Hepatocyte (in vitro differentiated cells): ENCODE data around the gene POC1B. TPM values are rescaled to one million over a fixed set of nuclear protein-coding genes. Genes with fewer than 3 reads are reported as not detected.

Source experiments
- DNase-seq: peaks from one replicate; pipeline ENCODE4 v3.0.0-alpha.2; 2016; ENCODE audit warnings: low spot score
- H2AFZ ChIP-seq: fragments of 200-600 bp; sonication (generic); 2 replicates; pipeline ENCODE4 v1.6.0; 2016; ENCODE audit warnings: antibody characterized with exemption, mild to moderate bottlenecking
- H3K27ac ChIP-seq: fragments of 200-600 bp; sonication (generic); 2 replicates; pipeline ENCODE4 v1.5.1; 2016; ENCODE audit warnings: mild to moderate bottlenecking
- H3K27me3 ChIP-seq: fragments of 200-600 bp; sonication (generic); 2 replicates; pipeline ENCODE4 v1.6.1; 2016
- H3K36me3 ChIP-seq: fragments of 200-600 bp; sonication (generic); replicated peaks from 2 replicates; pipeline ENCODE4 v1.5.1; 2016; ENCODE audit warnings: low read depth; ENCODE audit not compliant: insufficient read depth
- H3K4me1 ChIP-seq: fragments of 200-600 bp; sonication (generic); 2 replicates; pipeline ENCODE4 v1.5.1; 2016; ENCODE audit warnings: mild to moderate bottlenecking, moderate library complexity; ENCODE audit not compliant: insufficient read depth
- H3K4me2 ChIP-seq: fragments of 200-600 bp; sonication (generic); 2 replicates; pipeline ENCODE4 v1.6.0; 2016
- H3K4me3 ChIP-seq: fragments of 200-600 bp; sonication (generic); 2 replicates; pipeline ENCODE4 v1.5.1; 2016; ENCODE audit warnings: mild to moderate bottlenecking
- H3K79me2 ChIP-seq: fragments of 200-600 bp; sonication (generic); 2 replicates; pipeline ENCODE4 v1.6.0; 2017; ENCODE audit warnings: mild to moderate bottlenecking
- H3K9me2 ChIP-seq: fragments of 200-600 bp; sonication (generic); replicated peaks from 2 replicates; pipeline ENCODE4 v1.6.0; 2017; ENCODE audit warnings: mild to moderate bottlenecking; ENCODE audit not compliant: insufficient read depth
- H3K9me3 ChIP-seq: fragments of 200-600 bp; sonication (generic); 2 replicates; pipeline ENCODE4 v1.5.1; 2016; ENCODE audit warnings: low read depth, mild to moderate bottlenecking
- H4K20me1 ChIP-seq: fragments of 200-600 bp; sonication (generic); 2 replicates; pipeline ENCODE4 v1.6.0; 2016; ENCODE audit warnings: mild to moderate bottlenecking; ENCODE audit not compliant: insufficient read depth, poor library complexity, severe bottlenecking
- EZH2 ChIP-seq: fragments of 200-600 bp; sonication (generic); IDR thresholded peaks from 2 replicates; pipeline ENCODE4 v1.6.1; 2016; ENCODE audit warnings: antibody characterized with exemption, mild to moderate bottlenecking, borderline replicate concordance
- EZH2phosphoT487 ChIP-seq: fragments of 200-600 bp; sonication (generic); IDR thresholded peaks from one replicate; pipeline ENCODE4 v1.6.1; 2018; ENCODE audit warnings: antibody characterized with exemption, mild to moderate bottlenecking, low read depth, moderate library complexity; ENCODE audit not compliant: unreplicated experiment, severe bottlenecking
- WGBS: methylation state at CpG from one replicate; pipeline ENCODE4 v1.1.6; 2016; ENCODE audit warnings: low lambda C conversion rate; ENCODE audit errors: missing lambda C conversion rate; 5-methylcytosine and 5-hydroxymethylcytosine counted together
- polyA plus RNA-seq: library from polyadenylated mRNA; unstranded; fragments of >200 nt; fragmentation: Nextera tagmentation; extraction: Ambion mirVana; gene quantifications from 2 replicates; pipeline ENCODE4 v1.2.1, GENCODE V29; 2016
- total RNA-seq: library from RNA; depleted of rRNA; stranded (reverse); fragments of >200 nt; gene quantifications from 2 replicates; pipeline ENCODE4 v1.2.3, GENCODE V29; 2014
- TF ChIP-seq, protein P1 (sequence below): fragments of 200-600 bp; sonication (generic); IDR thresholded peaks from 2 replicates; pipeline ENCODE4 v1.5.1; 2016; ENCODE audit warnings: antibody characterized with exemption, mild to moderate bottlenecking; ENCODE audit not compliant: poor library complexity

POC1B gene
- total and polyA plus RNA-seq, 2 experiments from 2014 or later, result 11.6 to 18.9 TPM

DNA sequence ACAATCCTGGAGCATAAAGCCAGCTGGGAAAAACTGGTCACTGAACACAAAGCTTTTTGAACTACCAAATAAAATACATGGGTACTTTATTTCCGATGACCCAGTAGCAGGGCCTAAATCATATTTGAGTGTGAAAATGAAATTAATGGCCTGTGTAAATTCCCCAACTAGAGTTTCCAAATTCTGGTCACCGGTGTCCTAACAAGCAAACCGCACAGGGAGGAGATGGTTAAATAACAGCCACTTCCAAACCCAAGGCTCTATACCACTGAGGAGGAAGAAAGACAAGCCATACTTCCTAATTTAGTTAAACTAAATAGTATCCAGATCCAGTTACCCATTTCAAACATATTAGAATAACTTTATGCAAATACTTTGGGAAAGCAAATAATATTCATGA is 133.5 kb downstream of the POC1B start:
- TF ChIP-seq, protein P1, sequence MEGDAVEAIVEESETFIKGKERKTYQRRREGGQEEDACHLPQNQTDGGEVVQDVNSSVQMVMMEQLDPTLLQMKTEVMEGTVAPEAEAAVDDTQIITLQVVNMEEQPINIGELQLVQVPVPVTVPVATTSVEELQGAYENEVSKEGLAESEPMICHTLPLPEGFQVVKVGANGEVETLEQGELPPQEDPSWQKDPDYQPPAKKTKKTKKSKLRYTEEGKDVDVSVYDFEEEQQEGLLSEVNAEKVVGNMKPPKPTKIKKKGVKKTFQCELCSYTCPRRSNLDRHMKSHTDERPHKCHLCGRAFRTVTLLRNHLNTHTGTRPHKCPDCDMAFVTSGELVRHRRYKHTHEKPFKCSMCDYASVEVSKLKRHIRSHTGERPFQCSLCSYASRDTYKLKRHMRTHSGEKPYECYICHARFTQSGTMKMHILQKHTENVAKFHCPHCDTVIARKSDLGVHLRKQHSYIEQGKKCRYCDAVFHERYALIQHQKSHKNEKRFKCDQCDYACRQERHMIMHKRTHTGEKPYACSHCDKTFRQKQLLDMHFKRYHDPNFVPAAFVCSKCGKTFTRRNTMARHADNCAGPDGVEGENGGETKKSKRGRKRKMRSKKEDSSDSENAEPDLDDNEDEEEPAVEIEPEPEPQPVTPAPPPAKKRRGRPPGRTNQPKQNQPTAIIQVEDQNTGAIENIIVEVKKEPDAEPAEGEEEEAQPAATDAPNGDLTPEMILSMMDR, result no peak
- TF ChIP-seq EZH2 (no peak), EZH2phosphoT487 (no peak)
- no peak overlapping the region for H3K4me2 ChIP-seq

GRCh38 chr12:89391726-89392336 is 134.0 kb downstream of the POC1B start:
- WGBS, result 87% methylated on average over 6 of the region's 6 CpGs
- Histone ChIP-seq H3K9me2 (no peaks in the 10 kb centered on the region), H3K27ac (peak overlapping the region; percentile 84), H3K4me1 (peaks cover 20% of the 10 kb centered on the region), H3K36me3 (no peaks in the 10 kb centered on the region), H2AFZ (no peak overlapping the region), H3K9me3 (no peaks in the 10 kb centered on the region), H3K79me2 (no peaks in the 10 kb centered on the region), H3K4me3 (no peak overlapping the region), H3K4me2 (no peak overlapping the region), H3K27me3 (no peaks in the 10 kb centered on the region), H4K20me1 (no peaks in the 10 kb centered on the region)
- no peak for TF ChIP-seq EZH2phosphoT487
- TF ChIP-seq EZH2, result no peak
- no peak for DNase-seq

More for the DNA sequence above, 133.5 kb downstream of the POC1B start:
- H2AFZ ChIP-seq, result no peak overlapping the region
- no peaks in the 10 kb centered on the region for H4K20me1 ChIP-seq
- H3K27ac ChIP-seq, result no peak overlapping the region
- H3K27me3 ChIP-seq, result no peaks in the 10 kb centered on the region
- no peaks in the 10 kb centered on the region for H3K9me2 ChIP-seq
- WGBS, result 93% methylated on average over 3 of the region's 3 CpGs
- H3K79me2 ChIP-seq, result no peaks in the 10 kb centered on the region
- H3K9me3 ChIP-seq, result no peaks in the 10 kb centered on the region
- H3K36me3 ChIP-seq, result no peaks in the 10 kb centered on the region
- no peak overlapping the region for H3K4me3 ChIP-seq
- no peak for DNase-seq
- peaks cover 20% of the 10 kb centered on the region for H3K4me1 ChIP-seq

DNA sequence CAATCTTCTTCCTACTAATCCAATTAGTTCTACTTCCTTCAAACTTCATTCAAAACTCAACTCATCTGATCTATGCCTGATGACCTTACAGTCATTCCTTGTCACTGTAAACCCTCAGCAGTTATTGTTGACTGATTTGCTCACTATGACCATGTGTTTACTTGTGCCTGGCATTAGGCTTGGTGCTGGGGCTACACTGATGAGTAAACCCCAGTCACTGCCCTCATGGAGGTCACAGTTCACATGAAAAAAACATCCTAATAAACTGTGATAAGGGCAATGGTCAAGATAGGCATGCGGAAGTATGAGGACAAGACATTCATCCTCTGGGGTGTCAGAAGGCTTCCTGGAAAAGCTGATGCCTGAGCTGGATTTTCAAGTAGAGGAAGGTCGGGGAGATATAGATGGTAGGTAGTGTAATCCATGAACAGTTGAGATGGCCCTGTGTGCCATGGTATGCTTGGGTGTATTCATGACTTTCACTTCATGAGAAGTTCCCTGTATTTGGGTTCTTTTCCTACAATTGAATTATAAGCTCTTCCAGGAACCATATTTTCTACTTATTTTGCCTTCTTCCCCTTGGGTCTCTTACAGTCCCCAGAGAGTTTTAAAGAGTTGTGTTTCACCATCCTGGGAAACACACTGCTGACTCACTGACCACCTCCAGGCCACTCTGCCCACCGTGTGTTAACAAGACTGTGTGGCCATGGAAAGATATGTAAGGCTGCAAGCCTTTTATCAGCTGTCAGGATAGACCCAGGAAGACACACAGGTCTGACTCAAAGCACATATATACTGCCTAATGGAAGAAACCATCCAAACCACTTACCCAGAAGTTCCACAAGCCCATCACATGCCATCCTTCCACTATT is 134.8 kb downstream of the POC1B start:
- peak; percentile 40 for DNase-seq

More for the DNA sequence above, 134.8 kb downstream of the POC1B start:
- Histone ChIP-seq H2AFZ (no peak overlapping the region), H3K27me3 (no peaks in the 10 kb centered on the region), H3K79me2 (no peaks in the 10 kb centered on the region), H3K9me3 (no peaks in the 10 kb centered on the region), H3K4me1 (peaks cover 20% of the 10 kb centered on the region), H3K27ac (peak overlapping the region; percentile 84), H3K9me2 (no peaks in the 10 kb centered on the region), H3K36me3 (no peaks in the 10 kb centered on the region), H3K4me3 (no peak overlapping the region), H4K20me1 (no peaks in the 10 kb centered on the region), H3K4me2 (peak overlapping the region; percentile 1)
- 51% methylated on average over 3 of the region's 3 CpGs for WGBS
- TF ChIP-seq EZH2phosphoT487 (no peak), EZH2 (no peak)
- TF ChIP-seq, protein P1, result no peak
